HEK293 (cell line): ENCODE measurements around the gene SERTAD1.

ENCODE experiments used
- GLIS2 ChIP-seq: fragments of 450-650 bp; formaldehyde crosslinking; IDR thresholded peaks from 2 replicates; pipeline ENCODE4 v1.5.1; 2016; ENCODE audit warnings: missing biosample characterization, missing genetic modification characterization
- KLF1 ChIP-seq: fragments of 450-650 bp; formaldehyde crosslinking; IDR thresholded peaks from 2 replicates; pipeline ENCODE4 v1.5.1; 2016; ENCODE audit warnings: missing biosample characterization, missing genetic modification characterization
- KLF9 ChIP-seq: fragments of 450-650 bp; formaldehyde crosslinking; IDR thresholded peaks from 2 replicates; pipeline ENCODE4 v1.5.1; 2016; ENCODE audit warnings: missing biosample characterization, missing genetic modification characterization, low read depth
- TCF7L2 ChIP-seq: IDR thresholded peaks from 2 replicates; pipeline ENCODE4 v1.6.1; 2011; ENCODE audit warnings: low read depth, mild to moderate bottlenecking, inconsistent platforms, low read length, moderate library complexity, borderline replicate concordance
- WT1 ChIP-seq: fragments of 450-650 bp; formaldehyde crosslinking; IDR thresholded peaks from 2 replicates; pipeline ENCODE4 v1.5.1; 2016; ENCODE audit warnings: missing biosample characterization, missing genetic modification characterization
- ZNF138 ChIP-seq: fragments of 450-650 bp; formaldehyde crosslinking; IDR thresholded peaks from 2 replicates; pipeline ENCODE4 v1.5.1; 2016; ENCODE audit warnings: missing biosample characterization, missing genetic modification characterization, borderline replicate concordance
- ZNF169 ChIP-seq: fragments of 450-650 bp; formaldehyde crosslinking; IDR thresholded peaks from 2 replicates; pipeline ENCODE4 v1.5.1; 2016; ENCODE audit warnings: missing biosample characterization, missing genetic modification characterization
- ZNF202 ChIP-seq: fragments of 450-650 bp; formaldehyde crosslinking; IDR thresholded peaks from 2 replicates; pipeline ENCODE4 v1.5.1; 2016; ENCODE audit warnings: missing biosample characterization, missing genetic modification characterization, borderline replicate concordance
- ZNF404 ChIP-seq: fragments of 450-650 bp; formaldehyde crosslinking; IDR thresholded peaks from 2 replicates; pipeline ENCODE4 v1.5.1; 2017; ENCODE audit warnings: missing biosample characterization, missing genetic modification characterization
- ZNF423 ChIP-seq: fragments of 450-650 bp; formaldehyde crosslinking; IDR thresholded peaks from 2 replicates; pipeline ENCODE4 v1.5.1; 2016; ENCODE audit warnings: missing biosample characterization, missing genetic modification characterization
- ZNF624 ChIP-seq: fragments of 450-650 bp; formaldehyde crosslinking; IDR thresholded peaks from 2 replicates; pipeline ENCODE4 v1.5.1; 2017; ENCODE audit warnings: missing biosample characterization, missing genetic modification characterization
- ZNF707 ChIP-seq: fragments of 450-650 bp; formaldehyde crosslinking; IDR thresholded peaks from 2 replicates; pipeline ENCODE4 v1.5.1; 2016; ENCODE audit warnings: missing biosample characterization, missing genetic modification characterization
- ZNF76 ChIP-seq: fragments of 450-650 bp; formaldehyde crosslinking; IDR thresholded peaks from 2 replicates; pipeline ENCODE4; 2016; ENCODE audit warnings: low read depth, missing biosample characterization, missing genetic modification characterization, borderline replicate concordance
- ZNF785 ChIP-seq: fragments of 450-650 bp; formaldehyde crosslinking; IDR thresholded peaks from 2 replicates; pipeline ENCODE4 v1.5.1; 2016; ENCODE audit warnings: missing biosample characterization, missing genetic modification characterization
- TF ChIP-seq, protein P1 (sequence below): fragments of 450-650 bp; formaldehyde crosslinking; IDR thresholded peaks from 2 replicates; pipeline ENCODE4 v1.5.1; 2016; ENCODE audit warnings: missing biosample characterization, missing genetic modification characterization
- TF ChIP-seq, protein P2 (sequence below): fragments of 450-650 bp; formaldehyde crosslinking; IDR thresholded peaks from 2 replicates; pipeline ENCODE4; 2016; ENCODE audit warnings: missing biosample characterization, missing genetic modification characterization
- TF ChIP-seq, protein P3 (sequence below): fragments of 450-650 bp; formaldehyde crosslinking; IDR thresholded peaks from 2 replicates; pipeline ENCODE4 v1.5.1; 2017; ENCODE audit warnings: missing biosample characterization, missing genetic modification characterization
- TF ChIP-seq, protein P4 (sequence below): fragments of 450-650 bp; formaldehyde crosslinking; IDR thresholded peaks from 2 replicates; pipeline ENCODE4 v1.5.1; 2016; ENCODE audit warnings: missing biosample characterization, missing genetic modification characterization
- TF ChIP-seq, protein P5 (sequence below): fragments of 450-650 bp; formaldehyde crosslinking; IDR thresholded peaks from 2 replicates; pipeline ENCODE4 v1.5.1; 2016; ENCODE audit warnings: missing biosample characterization, missing genetic modification characterization
- TF ChIP-seq, protein P6 (sequence below): fragments of 450-650 bp; formaldehyde crosslinking; IDR thresholded peaks from 2 replicates; pipeline ENCODE4 v1.5.1; 2017; ENCODE audit warnings: missing biosample characterization, missing genetic modification characterization
- TF ChIP-seq, protein P7 (sequence below): fragments of 450-650 bp; formaldehyde crosslinking; IDR thresholded peaks from 2 replicates; pipeline ENCODE4 v1.5.1; 2017; ENCODE audit warnings: missing biosample characterization, missing genetic modification characterization
- TF ChIP-seq, protein P8 (sequence below): fragments of 450-650 bp; formaldehyde crosslinking; IDR thresholded peaks from 2 replicates; pipeline ENCODE4 v1.5.1; 2016; ENCODE audit warnings: missing biosample characterization, missing genetic modification characterization
- TF ChIP-seq, protein P9 (sequence below): fragments of 450-650 bp; formaldehyde crosslinking; IDR thresholded peaks from 2 replicates; pipeline ENCODE4 v1.5.1; 2017; ENCODE audit warnings: missing biosample characterization, missing genetic modification characterization

Gene SERTAD1

DNA sequence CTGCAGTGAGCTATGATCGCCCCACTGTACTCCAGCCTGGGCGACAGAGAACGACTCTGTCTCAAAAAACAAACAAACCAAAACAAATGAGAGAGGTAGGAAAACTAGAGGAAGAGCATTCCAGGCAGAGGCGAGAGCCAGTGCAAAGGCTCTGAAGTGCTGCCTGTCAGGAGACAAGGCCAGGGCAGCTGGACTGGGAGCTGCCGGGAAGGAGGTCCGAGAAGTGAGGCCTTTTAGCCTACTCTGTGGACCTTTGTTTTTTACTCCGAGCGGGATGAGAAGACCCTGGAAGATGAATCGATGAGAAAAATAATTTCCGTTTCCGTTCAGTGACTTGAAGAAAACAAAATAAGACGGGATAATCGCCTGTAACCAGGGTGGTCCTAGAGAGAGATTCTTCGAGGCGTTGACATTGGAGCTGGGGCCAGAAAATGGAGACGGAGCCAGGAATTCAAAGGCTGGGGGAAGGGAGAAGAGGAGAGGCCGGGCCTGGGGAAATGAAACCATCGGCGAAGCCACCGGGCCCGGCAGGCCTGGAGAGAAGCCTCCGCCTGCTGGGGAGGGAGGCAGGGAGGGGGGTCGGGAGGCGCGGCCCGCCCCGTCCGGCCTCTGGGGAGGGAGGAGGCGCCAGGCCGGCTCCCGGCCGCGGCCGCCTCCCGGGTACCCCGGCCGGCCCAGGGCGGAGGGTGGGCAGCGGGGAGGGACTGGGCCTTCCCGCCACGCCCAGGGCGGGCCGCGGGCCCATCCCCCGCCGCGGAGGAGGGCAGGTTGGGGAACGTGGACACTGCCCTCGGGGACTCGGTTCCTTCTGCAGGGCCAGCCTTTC, 7.8 kb upstream of the SERTAD1 start (continued):
- TF ChIP-seq, protein P1, sequence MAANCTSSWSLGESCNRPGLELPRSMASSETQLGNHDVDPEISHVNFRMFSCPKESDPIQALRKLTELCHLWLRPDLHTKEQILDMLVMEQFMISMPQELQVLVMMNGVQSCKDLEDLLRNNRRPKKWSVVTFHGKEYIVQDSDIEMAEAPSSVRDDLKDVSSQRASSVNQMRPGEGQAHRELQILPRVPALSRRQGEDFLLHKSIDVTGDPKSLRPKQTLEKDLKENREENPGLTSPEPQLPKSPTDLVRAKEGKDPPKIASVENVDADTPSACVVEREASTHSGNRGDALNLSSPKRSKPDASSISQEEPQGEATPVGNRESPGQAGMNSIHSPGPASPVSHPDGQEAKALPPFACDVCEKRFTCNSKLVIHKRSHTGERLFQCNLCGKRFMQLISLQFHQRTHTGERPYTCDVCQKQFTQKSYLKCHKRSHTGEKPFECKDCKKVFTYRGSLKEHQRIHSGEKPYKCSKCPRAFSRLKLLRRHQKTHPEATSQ (tag by site-specific recombination), result no peak; the same call in 1 of the 2 replicates
- TF ChIP-seq KLF1 (tag by site-specific recombination), result peak; percentile 99
- TF ChIP-seq, protein P2, sequence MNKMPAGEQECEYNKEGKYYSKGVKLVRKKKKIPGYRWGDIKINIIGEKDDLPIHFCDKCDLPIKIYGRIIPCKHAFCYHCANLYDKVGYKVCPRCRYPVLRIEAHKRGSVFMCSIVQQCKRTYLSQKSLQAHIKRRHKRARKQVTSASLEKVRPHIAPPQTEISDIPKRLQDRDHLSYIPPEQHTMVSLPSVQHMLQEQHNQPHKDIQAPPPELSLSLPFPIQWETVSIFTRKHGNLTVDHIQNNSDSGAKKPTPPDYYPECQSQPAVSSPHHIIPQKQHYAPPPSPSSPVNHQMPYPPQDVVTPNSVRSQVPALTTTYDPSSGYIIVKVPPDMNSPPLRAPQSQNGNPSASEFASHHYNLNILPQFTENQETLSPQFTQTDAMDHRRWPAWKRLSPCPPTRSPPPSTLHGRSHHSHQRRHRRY (tag by site-specific recombination), result no peak
- TF ChIP-seq, protein P3, sequence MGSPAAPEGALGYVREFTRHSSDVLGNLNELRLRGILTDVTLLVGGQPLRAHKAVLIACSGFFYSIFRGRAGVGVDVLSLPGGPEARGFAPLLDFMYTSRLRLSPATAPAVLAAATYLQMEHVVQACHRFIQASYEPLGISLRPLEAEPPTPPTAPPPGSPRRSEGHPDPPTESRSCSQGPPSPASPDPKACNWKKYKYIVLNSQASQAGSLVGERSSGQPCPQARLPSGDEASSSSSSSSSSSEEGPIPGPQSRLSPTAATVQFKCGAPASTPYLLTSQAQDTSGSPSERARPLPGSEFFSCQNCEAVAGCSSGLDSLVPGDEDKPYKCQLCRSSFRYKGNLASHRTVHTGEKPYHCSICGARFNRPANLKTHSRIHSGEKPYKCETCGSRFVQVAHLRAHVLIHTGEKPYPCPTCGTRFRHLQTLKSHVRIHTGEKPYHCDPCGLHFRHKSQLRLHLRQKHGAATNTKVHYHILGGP, result peak; percentile 66; the same call in 1 of the 2 replicates
- peak; percentile 67; the same call in 1 of the 2 replicates for TF ChIP-seq KLF9
- peak; percentile 65 for TF ChIP-seq ZNF76
- TF ChIP-seq, protein P4, sequence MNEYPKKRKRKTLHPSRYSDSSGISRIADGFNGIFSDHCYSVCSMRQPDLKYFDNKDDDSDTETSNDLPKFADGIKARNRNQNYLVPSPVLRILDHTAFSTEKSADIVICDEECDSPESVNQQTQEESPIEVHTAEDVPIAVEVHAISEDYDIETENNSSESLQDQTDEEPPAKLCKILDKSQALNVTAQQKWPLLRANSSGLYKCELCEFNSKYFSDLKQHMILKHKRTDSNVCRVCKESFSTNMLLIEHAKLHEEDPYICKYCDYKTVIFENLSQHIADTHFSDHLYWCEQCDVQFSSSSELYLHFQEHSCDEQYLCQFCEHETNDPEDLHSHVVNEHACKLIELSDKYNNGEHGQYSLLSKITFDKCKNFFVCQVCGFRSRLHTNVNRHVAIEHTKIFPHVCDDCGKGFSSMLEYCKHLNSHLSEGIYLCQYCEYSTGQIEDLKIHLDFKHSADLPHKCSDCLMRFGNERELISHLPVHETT (tag by site-specific recombination), result peak; percentile 35; the same call in 1 of the 2 replicates
- TF ChIP-seq, protein P5, sequence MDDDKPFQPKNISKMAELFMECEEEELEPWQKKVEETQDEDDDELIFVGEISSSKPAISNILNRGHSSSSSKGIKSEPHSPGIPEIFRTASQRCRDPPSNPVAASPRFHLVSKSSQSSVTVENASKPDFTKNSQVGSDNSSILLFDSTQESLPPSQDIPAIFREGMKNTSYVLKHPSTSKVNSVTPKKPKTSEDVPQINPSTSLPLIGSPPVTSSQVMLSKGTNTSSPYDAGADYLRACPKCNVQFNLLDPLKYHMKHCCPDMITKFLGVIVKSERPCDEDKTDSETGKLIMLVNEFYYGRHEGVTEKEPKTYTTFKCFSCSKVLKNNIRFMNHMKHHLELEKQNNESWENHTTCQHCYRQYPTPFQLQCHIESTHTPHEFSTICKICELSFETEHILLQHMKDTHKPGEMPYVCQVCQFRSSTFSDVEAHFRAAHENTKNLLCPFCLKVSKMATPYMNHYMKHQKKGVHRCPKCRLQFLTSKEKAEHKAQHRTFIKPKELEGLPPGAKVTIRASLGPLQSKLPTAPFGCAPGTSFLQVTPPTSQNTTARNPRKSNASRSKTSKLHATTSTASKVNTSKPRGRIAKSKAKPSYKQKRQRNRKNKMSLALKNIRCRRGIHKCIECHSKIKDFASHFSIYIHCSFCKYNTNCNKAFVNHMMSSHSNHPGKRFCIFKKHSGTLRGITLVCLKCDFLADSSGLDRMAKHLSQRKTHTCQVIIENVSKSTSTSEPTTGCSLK (tag by site-specific recombination), result no peak
- TF ChIP-seq, protein P6, sequence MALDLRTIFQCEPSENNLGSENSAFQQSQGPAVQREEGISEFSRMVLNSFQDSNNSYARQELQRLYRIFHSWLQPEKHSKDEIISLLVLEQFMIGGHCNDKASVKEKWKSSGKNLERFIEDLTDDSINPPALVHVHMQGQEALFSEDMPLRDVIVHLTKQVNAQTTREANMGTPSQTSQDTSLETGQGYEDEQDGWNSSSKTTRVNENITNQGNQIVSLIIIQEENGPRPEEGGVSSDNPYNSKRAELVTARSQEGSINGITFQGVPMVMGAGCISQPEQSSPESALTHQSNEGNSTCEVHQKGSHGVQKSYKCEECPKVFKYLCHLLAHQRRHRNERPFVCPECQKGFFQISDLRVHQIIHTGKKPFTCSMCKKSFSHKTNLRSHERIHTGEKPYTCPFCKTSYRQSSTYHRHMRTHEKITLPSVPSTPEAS (tag by site-specific recombination), result 0 out of 2 replicates have a peak, but pooled peaks have one; percentile 14
- peak; percentile 67; the same call in 1 of the 2 replicates for TF ChIP-seq ZNF423
- no peak for TF ChIP-seq ZNF169 (tag by site-specific recombination)
- TF ChIP-seq, protein P7, sequence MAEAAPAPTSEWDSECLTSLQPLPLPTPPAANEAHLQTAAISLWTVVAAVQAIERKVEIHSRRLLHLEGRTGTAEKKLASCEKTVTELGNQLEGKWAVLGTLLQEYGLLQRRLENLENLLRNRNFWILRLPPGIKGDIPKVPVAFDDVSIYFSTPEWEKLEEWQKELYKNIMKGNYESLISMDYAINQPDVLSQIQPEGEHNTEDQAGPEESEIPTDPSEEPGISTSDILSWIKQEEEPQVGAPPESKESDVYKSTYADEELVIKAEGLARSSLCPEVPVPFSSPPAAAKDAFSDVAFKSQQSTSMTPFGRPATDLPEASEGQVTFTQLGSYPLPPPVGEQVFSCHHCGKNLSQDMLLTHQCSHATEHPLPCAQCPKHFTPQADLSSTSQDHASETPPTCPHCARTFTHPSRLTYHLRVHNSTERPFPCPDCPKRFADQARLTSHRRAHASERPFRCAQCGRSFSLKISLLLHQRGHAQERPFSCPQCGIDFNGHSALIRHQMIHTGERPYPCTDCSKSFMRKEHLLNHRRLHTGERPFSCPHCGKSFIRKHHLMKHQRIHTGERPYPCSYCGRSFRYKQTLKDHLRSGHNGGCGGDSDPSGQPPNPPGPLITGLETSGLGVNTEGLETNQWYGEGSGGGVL (tag by site-specific recombination), result peak; percentile 94
- TF ChIP-seq, protein P8, sequence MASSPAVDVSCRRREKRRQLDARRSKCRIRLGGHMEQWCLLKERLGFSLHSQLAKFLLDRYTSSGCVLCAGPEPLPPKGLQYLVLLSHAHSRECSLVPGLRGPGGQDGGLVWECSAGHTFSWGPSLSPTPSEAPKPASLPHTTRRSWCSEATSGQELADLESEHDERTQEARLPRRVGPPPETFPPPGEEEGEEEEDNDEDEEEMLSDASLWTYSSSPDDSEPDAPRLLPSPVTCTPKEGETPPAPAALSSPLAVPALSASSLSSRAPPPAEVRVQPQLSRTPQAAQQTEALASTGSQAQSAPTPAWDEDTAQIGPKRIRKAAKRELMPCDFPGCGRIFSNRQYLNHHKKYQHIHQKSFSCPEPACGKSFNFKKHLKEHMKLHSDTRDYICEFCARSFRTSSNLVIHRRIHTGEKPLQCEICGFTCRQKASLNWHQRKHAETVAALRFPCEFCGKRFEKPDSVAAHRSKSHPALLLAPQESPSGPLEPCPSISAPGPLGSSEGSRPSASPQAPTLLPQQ (tag by site-specific recombination), result peak; percentile 88
- no peak for TF ChIP-seq ZNF404 (tag by site-specific recombination)
- TF ChIP-seq TCF7L2, result no peak
- TF ChIP-seq ZNF707 (tag by site-specific recombination), result no peak
- TF ChIP-seq ZNF138 (tag by site-specific recombination), result no peak
- TF ChIP-seq GLIS2, result peak; percentile 95
- TF ChIP-seq WT1 (tag by site-specific recombination), result peak; percentile 65; the same call in 1 of the 2 replicates
- no peak for TF ChIP-seq ZNF785 (tag by site-specific recombination)
- TF ChIP-seq ZNF202 (tag by site-specific recombination), result no peak
- no peak for TF ChIP-seq ZNF624
- TF ChIP-seq, protein P9, sequence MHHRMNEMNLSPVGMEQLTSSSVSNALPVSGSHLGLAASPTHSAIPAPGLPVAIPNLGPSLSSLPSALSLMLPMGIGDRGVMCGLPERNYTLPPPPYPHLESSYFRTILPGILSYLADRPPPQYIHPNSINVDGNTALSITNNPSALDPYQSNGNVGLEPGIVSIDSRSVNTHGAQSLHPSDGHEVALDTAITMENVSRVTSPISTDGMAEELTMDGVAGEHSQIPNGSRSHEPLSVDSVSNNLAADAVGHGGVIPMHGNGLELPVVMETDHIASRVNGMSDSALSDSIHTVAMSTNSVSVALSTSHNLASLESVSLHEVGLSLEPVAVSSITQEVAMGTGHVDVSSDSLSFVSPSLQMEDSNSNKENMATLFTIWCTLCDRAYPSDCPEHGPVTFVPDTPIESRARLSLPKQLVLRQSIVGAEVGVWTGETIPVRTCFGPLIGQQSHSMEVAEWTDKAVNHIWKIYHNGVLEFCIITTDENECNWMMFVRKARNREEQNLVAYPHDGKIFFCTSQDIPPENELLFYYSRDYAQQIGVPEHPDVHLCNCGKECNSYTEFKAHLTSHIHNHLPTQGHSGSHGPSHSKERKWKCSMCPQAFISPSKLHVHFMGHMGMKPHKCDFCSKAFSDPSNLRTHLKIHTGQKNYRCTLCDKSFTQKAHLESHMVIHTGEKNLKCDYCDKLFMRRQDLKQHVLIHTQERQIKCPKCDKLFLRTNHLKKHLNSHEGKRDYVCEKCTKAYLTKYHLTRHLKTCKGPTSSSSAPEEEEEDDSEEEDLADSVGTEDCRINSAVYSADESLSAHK, result peak; percentile 98
